Astrocyte (in vitro differentiated cells and primary cell): Measurements from ENCODE around the gene DOK7.

ENCODE experiments used
- CTCF ChIP-seq: IDR thresholded peaks from 2 replicates; pipeline ENCODE4 v1.5.1; 2011; ENCODE audit warnings: low read depth, mild to moderate bottlenecking, inconsistent platforms, low read length, moderate library complexity; ENCODE audit not compliant: insufficient read depth
- EZH2 ChIP-seq: IDR thresholded peaks from 2 replicates; pipeline ENCODE4 v1.6.1; 2012; ENCODE audit warnings: mild to moderate bottlenecking, low read length, inconsistent platforms; ENCODE audit not compliant: insufficient read depth

GRCh38 chr4:3494462-3494871 lies 31.4 kb downstream of the DOK7 start:
- TF ChIP-seq CTCF (no peak), EZH2 (no peak)
